ENCODE results near the gene MYO5B. TPM values are rescaled to one million over a fixed set of nuclear protein-coding genes. Genes with fewer than 3 reads are reported as not detected.

Gene MYO5B
- polyA plus RNA-seq, 1 of the 3 experiments (the other 2 are of a cell fraction): 1.3 TPM

DNA sequence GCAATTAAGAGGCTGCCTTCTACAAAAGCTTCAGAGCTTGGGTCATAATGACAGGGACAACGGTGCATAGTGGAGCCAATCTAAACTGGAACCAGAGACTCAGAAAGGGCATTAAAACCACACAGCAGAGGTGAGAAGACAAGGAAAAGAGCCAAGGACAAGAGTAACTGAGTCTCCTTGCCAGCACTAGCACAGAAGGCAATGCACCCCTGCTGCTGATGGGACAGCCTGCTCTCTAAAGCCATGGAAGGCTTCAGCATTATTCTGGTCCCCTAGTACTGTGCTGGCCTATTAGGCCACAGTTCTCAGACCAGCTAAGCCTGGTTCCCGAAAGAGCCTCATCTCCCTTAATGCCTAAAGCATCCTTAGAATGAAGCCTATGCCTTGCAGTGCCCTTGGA lies 15.5 kb downstream of the MYO5B start:
- no peaks in the 10 kb centered on the region for H3K79me2 ChIP-seq (ENCODE audit: insufficient read depth)
- H3K27me3 ChIP-seq (ENCODE audit: insufficient read depth): no peaks in the 10 kb centered on the region; the same call in 1 of the 2 replicates
- H3K4me3 ChIP-seq (ENCODE audit: low read depth in 2 of 2, low read length in 1 of 2): no peak overlapping the region
- no peak overlapping the region for H3K27ac ChIP-seq (ENCODE audit: low read depth in 2 of 2, low read length in 1 of 2)
- no peak for DNase-seq
- H4K20me1 ChIP-seq (ENCODE audit: insufficient read depth): no peaks in the 10 kb centered on the region
- TF ChIP-seq USF1 (IDR thresholded peaks at IDR 0.05; ENCODE audit: borderline replicate concordance, low read depth) (no peak), USF2 (IDR thresholded peaks at IDR 0.05; ENCODE audit: borderline replicate concordance, low read depth, low read length) (no peak), GABPA (IDR thresholded peaks at IDR 0.05; ENCODE audit: low read depth) (no peak), PBX3 (IDR thresholded peaks at IDR 0.05) (no peak), TEAD4 (IDR thresholded peaks at IDR 0.05; ENCODE audit: borderline replicate concordance, insufficient read depth) (no peak), RCOR1 (IDR thresholded peaks at IDR 0.05; ENCODE audit: low read length) (no peak), CTCF (IDR thresholded peaks at IDR 0.05) (no peak), RAD21 (IDR thresholded peaks at IDR 0.05; ENCODE audit: low read length) (no peak), FOSL2 (IDR thresholded peaks at IDR 0.05; ENCODE audit: borderline replicate concordance, low read depth) (no peak)
- TF ChIP-seq, protein P1, sequence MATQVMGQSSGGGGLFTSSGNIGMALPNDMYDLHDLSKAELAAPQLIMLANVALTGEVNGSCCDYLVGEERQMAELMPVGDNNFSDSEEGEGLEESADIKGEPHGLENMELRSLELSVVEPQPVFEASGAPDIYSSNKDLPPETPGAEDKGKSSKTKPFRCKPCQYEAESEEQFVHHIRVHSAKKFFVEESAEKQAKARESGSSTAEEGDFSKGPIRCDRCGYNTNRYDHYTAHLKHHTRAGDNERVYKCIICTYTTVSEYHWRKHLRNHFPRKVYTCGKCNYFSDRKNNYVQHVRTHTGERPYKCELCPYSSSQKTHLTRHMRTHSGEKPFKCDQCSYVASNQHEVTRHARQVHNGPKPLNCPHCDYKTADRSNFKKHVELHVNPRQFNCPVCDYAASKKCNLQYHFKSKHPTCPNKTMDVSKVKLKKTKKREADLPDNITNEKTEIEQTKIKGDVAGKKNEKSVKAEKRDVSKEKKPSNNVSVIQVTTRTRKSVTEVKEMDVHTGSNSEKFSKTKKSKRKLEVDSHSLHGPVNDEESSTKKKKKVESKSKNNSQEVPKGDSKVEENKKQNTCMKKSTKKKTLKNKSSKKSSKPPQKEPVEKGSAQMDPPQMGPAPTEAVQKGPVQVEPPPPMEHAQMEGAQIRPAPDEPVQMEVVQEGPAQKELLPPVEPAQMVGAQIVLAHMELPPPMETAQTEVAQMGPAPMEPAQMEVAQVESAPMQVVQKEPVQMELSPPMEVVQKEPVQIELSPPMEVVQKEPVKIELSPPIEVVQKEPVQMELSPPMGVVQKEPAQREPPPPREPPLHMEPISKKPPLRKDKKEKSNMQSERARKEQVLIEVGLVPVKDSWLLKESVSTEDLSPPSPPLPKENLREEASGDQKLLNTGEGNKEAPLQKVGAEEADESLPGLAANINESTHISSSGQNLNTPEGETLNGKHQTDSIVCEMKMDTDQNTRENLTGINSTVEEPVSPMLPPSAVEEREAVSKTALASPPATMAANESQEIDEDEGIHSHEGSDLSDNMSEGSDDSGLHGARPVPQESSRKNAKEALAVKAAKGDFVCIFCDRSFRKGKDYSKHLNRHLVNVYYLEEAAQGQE (IDR thresholded peaks at IDR 0.05; ENCODE audit: low read depth, low read length): no peak
- H2AFZ ChIP-seq (ENCODE audit: low read depth): no peak overlapping the region
- ChIA-PET CTCF (interaction anchor here (1.0 to 2.0 kb wide), 3 partner anchors 10 to 24 kb away, joined by 3 to 10 read pairs (median 6); partner anchors contain the start of gene MYO5B), POLR2A (no interaction called here)
- no peaks in the 10 kb centered on the region for H3F3A ChIP-seq (replicated peaks; ENCODE audit: insufficient read depth)
- no peaks in the 10 kb centered on the region for H3K36me3 ChIP-seq (replicated peaks in 1 of 2; ENCODE audit: control insufficient read depth in 1 of 2, insufficient read depth in 2 of 2, low read length in 1 of 2)
- H3K9ac ChIP-seq: no peak overlapping the region
- WGBS (ENCODE audit: low lambda C conversion rate): 16% methylated on average over 2 of the region's 2 CpGs
- H3K4me2 ChIP-seq: no peak overlapping the region
- H3K9me2 ChIP-seq: no peaks in the 10 kb centered on the region
- H3K4me1 ChIP-seq (ENCODE audit: control insufficient read depth in 1 of 2, insufficient read depth in 2 of 2, low read depth in 1 of 2, low read length in 1 of 2): peaks cover 0 to 5% of the 10 kb centered on the region in 2 experiments; a peak in 1 of 4 replicates
- H3K9me3 ChIP-seq: no peaks in the 10 kb centered on the region

Data from SK-N-SH (cell line).